Caco-2 (cell line): Measurements from ENCODE around the gene RINT1. TPM values are rescaled to one million over a fixed set of nuclear protein-coding genes. Genes with fewer than 3 reads are reported as not detected.

ENCODE experiments used
- Bru-seq: library from RNA; stranded (reverse); fragments of 400-500 nt; gene quantifications from one replicate; lab custom pipeline; 2021; lab: Mats Ljungman, UMichigan
- BruChase-seq, 2 experiments: library from RNA; stranded (reverse); fragments of 400-500 nt; gene quantifications; one replicate each; lab custom pipeline; 2021; lab: Mats Ljungman, UMichigan
- BruUV-seq: library from RNA; stranded (reverse); fragments of 400-500 nt; replicated peaks from 2 replicates; lab custom pipeline; 2021; lab: Mats Ljungman, UMichigan
- CTCF ChIA-PET: fragments of 300-600 bp; sonication (Branson Sonifier 250); formaldehyde crosslinking; loops from one replicate; lab custom pipeline; 2022; ENCODE audit warnings: antibody characterized with exemption; lab: Charles Lee
- POLR2A ChIA-PET: fragments of 300-600 bp; sonication (Branson Sonifier 250); formaldehyde crosslinking; loops from one replicate; lab custom pipeline; 2022; ENCODE audit warnings: antibody characterized with exemption; lab: Charles Lee
- DNase-seq, 2 experiments: peaks; one replicate each; pipeline versions ENCODE4 v3.0.0 to v3.0.0-alpha.2; 2020 to 2022
- H3K27me3 ChIP-seq: replicated peaks from 2 replicates; pipeline ENCODE4 v1.6.0; 2011; ENCODE audit warnings: low read length; ENCODE audit not compliant: control insufficient read depth, insufficient read depth
- H3K36me3 ChIP-seq: 2 replicates; pipeline ENCODE4 v1.5.1; 2011; ENCODE audit warnings: low read length; ENCODE audit not compliant: control insufficient read depth, insufficient read depth
- H3K4me1 ChIP-seq: fragments of 250-450 bp; sonication (Bioruptor Pico); 2 replicates; pipeline ENCODE4 v1.5.1; 2020; ENCODE audit warnings: mild to moderate bottlenecking
- H3K4me3 ChIP-seq: 2 replicates; pipeline ENCODE4 v1.5.1; 2011; ENCODE audit warnings: low read depth, mild to moderate bottlenecking, control low read depth, low read length
- H3K9me3 ChIP-seq: fragments of 250-450 bp; sonication (Bioruptor Pico); 2 replicates; pipeline ENCODE4 v1.5.1; 2020; ENCODE audit warnings: mild to moderate bottlenecking, moderate library complexity
- H3K27ac Mint-ChIP-seq: one replicate; pipeline ENCODE4 v1.8.0; 2022; ENCODE audit warnings: mixed read lengths; ENCODE audit not compliant: unreplicated experiment
- H3K27me3 Mint-ChIP-seq: one replicate; pipeline ENCODE4 v1.8.0; 2022; ENCODE audit warnings: mixed read lengths; ENCODE audit not compliant: insufficient read depth, unreplicated experiment
- H3K36me3 Mint-ChIP-seq: one replicate; pipeline ENCODE4 v1.8.0; 2022; ENCODE audit warnings: mild to moderate bottlenecking, mixed read lengths; ENCODE audit not compliant: insufficient read depth, unreplicated experiment
- H3K4me1 Mint-ChIP-seq: one replicate; pipeline ENCODE4 v1.8.0; 2022; ENCODE audit warnings: low read depth, mixed read lengths; ENCODE audit not compliant: unreplicated experiment
- H3K4me3 Mint-ChIP-seq: one replicate; pipeline ENCODE4 v1.8.0; 2022; ENCODE audit warnings: mild to moderate bottlenecking, moderate library complexity, mixed read lengths; ENCODE audit not compliant: unreplicated experiment
- H3K9me3 Mint-ChIP-seq: one replicate; pipeline ENCODE4 v1.8.0; 2022; ENCODE audit warnings: mixed read lengths; ENCODE audit not compliant: unreplicated experiment
- CTCF ChIP-seq, 2 experiments: fragments of 200-600 bp in 1 of 2; IDR thresholded peaks; 1 replicate in 1 of 2; 2 replicates in 1 of 2; pipeline versions ENCODE4 v1.5.1 to v1.8.0; 2011 to 2022; ENCODE audit warnings: antibody characterized with exemption in 1 of 2, control low read depth in 1 of 2, inconsistent platforms in 1 of 2, low read depth in 1 of 2, low read length in 1 of 2, mild to moderate bottlenecking in 1 of 2, moderate library complexity in 1 of 2; ENCODE audit not compliant: insufficient read depth in 1 of 2, severe bottlenecking in 1 of 2, unreplicated experiment in 1 of 2
- intact Hi-C: fragments of 100-400 bp; cut with micrococcal nuclease; formaldehyde crosslinking; loops from one replicate; pipeline ENCODE4 v1.10.0; 2022; ENCODE audit not compliant: unreplicated experiment
- long read RNA-seq: library from polyadenylated mRNA; stranded (forward); transcript quantifications from one replicate; pipeline ENCODE4 v2.0.0, GENCODE V29; 2022
- total RNA-seq: library from RNA; stranded (reverse); gene quantifications from 2 replicates; pipeline ENCODE4 v1.2.3, GENCODE V29; 2022

The RINT1 gene
- total RNA-seq (23.9 and 28.0 TPM in 2 replicates), Bru-seq, nascent RNA (percentile 76 among the genes with signal in this experiment), BruChase-seq, experiment 1, labeled RNA remaining after a 2-hour chase (percentile 83 among the genes with signal in this experiment), BruChase-seq, experiment 2, labeled RNA remaining after a 6-hour chase (percentile 87 among the genes with signal in this experiment)
- long read RNA-seq, transcript RINT1-201 (15 exons, 2,976 nt), result major isoform, 63 of 79 reads
- long read RNA-seq, partial matches to known transcripts, result 3 of 79 reads
- long read RNA-seq, other reads (novel, unspliced or antisense), result 13 of 79 reads

DNA sequence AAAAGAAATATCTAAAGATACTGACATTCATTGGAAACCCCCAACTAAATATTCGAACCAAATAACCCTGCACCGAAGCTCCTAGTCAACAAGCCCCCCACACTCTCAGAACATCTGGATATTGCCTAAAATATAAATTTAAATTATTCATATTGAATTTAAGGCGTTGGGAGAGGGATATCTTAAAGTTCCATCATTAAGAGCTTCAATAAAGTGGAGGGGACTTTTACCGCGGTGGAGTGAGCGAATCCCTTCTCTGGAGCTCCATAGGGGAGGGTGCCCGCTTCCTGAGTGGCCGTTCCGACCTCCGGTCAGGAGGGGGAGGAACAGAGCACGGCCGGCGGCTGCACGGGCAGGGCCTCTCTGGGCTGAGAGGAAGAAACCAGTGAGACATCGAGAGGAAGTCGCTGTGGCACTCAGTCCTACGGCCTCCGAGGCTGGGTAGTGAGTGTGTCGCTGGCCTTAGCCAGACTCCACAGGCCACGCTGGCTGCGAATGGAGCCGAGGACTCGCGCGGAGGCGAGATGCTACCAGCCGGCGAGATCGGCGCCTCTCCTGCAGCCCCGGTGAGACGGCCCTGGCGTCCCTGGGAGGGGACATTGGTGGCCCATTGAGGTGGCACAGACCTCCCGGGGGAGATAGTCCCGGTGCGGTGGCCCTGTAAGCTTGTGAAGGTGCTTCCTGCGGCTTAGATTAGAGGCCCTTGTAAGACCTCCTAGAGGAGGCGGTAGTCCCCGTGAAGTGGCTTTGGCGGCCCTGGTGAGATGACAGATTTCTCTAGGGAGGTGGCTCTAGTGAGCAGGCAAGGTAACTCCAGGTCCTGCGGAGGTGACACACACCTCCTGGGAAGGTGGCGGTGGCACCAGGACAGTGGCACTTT lies at the start of gene RINT1:
Gene RINT1 (plus strand): TSS at position 410 of the 880 bp plus-strand sequence. CDS start 115 bp downstream, at position 525.
- DNase-seq, result peak; percentile 92 to 96
- ChIA-PET POLR2A (interaction anchor here (0.5 to 1.4 kb wide), 7 partner anchors 11 to 605 kb away, joined by 3 to 8 read pairs (median 3); partner anchors contain the start of genes EFCAB10, KMT2E and PUS7), CTCF (interaction anchor here (0.6 to 1.3 kb wide), 8 partner anchors 11 to 386 kb away, joined by 3 to 5 read pairs (median 3); no protein-coding TSS in a partner anchor)
- Histone ChIP-seq H3K4me3 (peak within 1 kb of the TSS; percentile 90), H3K4me1 (0 out of 2 replicates have a peak, but pooled peaks cover 7% of the 10 kb centered on the region), H3K27me3 (no peaks in the 10 kb centered on the region), H3K9me3 (no peaks in the 10 kb centered on the region), H3K36me3 (no peaks in the 10 kb centered on the region)
- Mint-ChIP-seq H3K36me3 (peaks cover 12% of the 10 kb centered on the region), H3K9me3 (no peaks in the 10 kb centered on the region), H3K27me3 (no peaks in the 10 kb centered on the region), H3K4me3 (peak within 1 kb of the TSS; percentile 65), H3K27ac (peak within 1 kb of the TSS; percentile 85), H3K4me1 (peaks cover 7% of the 10 kb centered on the region)
- BruUV-seq, result no TSS peak
- intact Hi-C loops, result loop anchor here (1.0 to 2.0 kb wide), 2 partner anchors 10 to 57 kb away; partner anchors contain the start of gene PUS7
- peak; percentile 70 to 81 for TF ChIP-seq CTCF (IDR thresholded peaks at IDR 0.05; ENCODE audit: insufficient read depth in 1 of 2, low read depth in 1 of 2, low read length in 1 of 2, severe bottlenecking in 1 of 2, unreplicated experiment in 1 of 2)

- no peak overlapping the region for H3K27ac Mint-ChIP-seq
- H3K27me3 Mint-ChIP-seq, result no peaks in the 10 kb centered on the region
- TF ChIP-seq CTCF (IDR thresholded peaks at IDR 0.05; ENCODE audit: insufficient read depth in 1 of 2, low read depth in 1 of 2, low read length in 1 of 2, severe bottlenecking in 1 of 2, unreplicated experiment in 1 of 2), result peak; percentile 38 to 57
- H3K4me3 ChIP-seq, result no peak overlapping the region
- no peak overlapping the region for H3K4me3 Mint-ChIP-seq
- DNase-seq, result peak; percentile 48 to 54
- H3K9me3 Mint-ChIP-seq, result no peaks in the 10 kb centered on the region
- ChIA-PET POLR2A (no interaction called here), CTCF (interaction anchor here (0.5 kb wide), 1 partner anchor 35 kb away, joined by 6 read pairs; no protein-coding TSS in a partner anchor)
- no TSS peak for BruUV-seq
- no peaks in the 10 kb centered on the region for H3K27me3 ChIP-seq
- H3K4me1 ChIP-seq, result peaks cover 13% of the 10 kb centered on the region; the same call in 1 of the 2 replicates
- intact Hi-C loops, result loop anchor here (1.0 to 2.0 kb wide), 3 partner anchors 59 to 565 kb away; no protein-coding TSS in a partner anchor
- no peaks in the 10 kb centered on the region for H3K9me3 ChIP-seq
- no peaks in the 10 kb centered on the region for H3K36me3 ChIP-seq
- H3K4me1 Mint-ChIP-seq, result peaks cover 6% of the 10 kb centered on the region
- H3K36me3 Mint-ChIP-seq, result peaks cover 41% of the 10 kb centered on the region
Measured at GRCh38 chr7:105487579-105488571, 44.1 kb upstream of the RINT1 start.
